NCI-H524 treated with DMSO at 0.1 percent for 48 hours (cell line): ENCODE results near the gene CFAP61.
A peak's percentile ranks its signal among the peaks of the same experiment; 100 is the strongest.

Experiments used
- DNase-seq: peaks from one replicate; lab custom pipeline; 2025; lab: John Stamatoyannopoulos, UW

The CFAP61 gene

GRCh38 chr20:20276811-20277530 lies 224.6 kb downstream of the CFAP61 start:
- no peak for DNase-seq

- no peak for DNase-seq
Measured at GRCh38 chr20:20277894-20278335, 225.6 kb downstream of the CFAP61 start.

- no peak for DNase-seq
Measured at GRCh38 chr20:20286061-20286460, 233.7 kb downstream of the CFAP61 start.

GRCh38 chr20:20289331-20289730 lies 237.0 kb downstream of the CFAP61 start:
- DNase-seq, result no peak

- no peak for DNase-seq
Measured at GRCh38 chr20:20292472-20292871, 240.1 kb downstream of the CFAP61 start.

GRCh38 chr20:20293141-20293540 lies 240.8 kb downstream of the CFAP61 start:
- no peak for DNase-seq

GRCh38 chr20:20293691-20294385 lies 241.5 kb downstream of the CFAP61 start:
- no peak for DNase-seq

- DNase-seq, result no peak
Measured at GRCh38 chr20:20295621-20296498, 243.5 kb downstream of the CFAP61 start.

- DNase-seq, result no peak
Measured at GRCh38 chr20:20297181-20297580, 244.8 kb downstream of the CFAP61 start.

GRCh38 chr20:20297752-20298151 lies 245.4 kb downstream of the CFAP61 start:
- DNase-seq, result no peak

- no peak for DNase-seq
Measured at GRCh38 chr20:20299904-20300303, 247.6 kb downstream of the CFAP61 start.

- DNase-seq, result no peak
Measured at GRCh38 chr20:20303320-20303719, 251.0 kb downstream of the CFAP61 start.

GRCh38 chr20:20303742-20304141 lies 251.4 kb downstream of the CFAP61 start:
- DNase-seq, result no peak

GRCh38 chr20:20304942-20305341 lies 252.6 kb downstream of the CFAP61 start:
- no peak for DNase-seq

GRCh38 chr20:20312562-20312961 lies 260.2 kb downstream of the CFAP61 start:
- DNase-seq, result no peak

- DNase-seq, result peak; percentile 79
Measured at GRCh38 chr20:20317195-20317594, 264.9 kb downstream of the CFAP61 start.

- no peak for DNase-seq
Measured at GRCh38 chr20:20317621-20318364, 265.5 kb downstream of the CFAP61 start.

GRCh38 chr20:20318365-20319161 lies 266.2 kb downstream of the CFAP61 start:
- peak; percentile 46 for DNase-seq

- no peak for DNase-seq
Measured at GRCh38 chr20:20321134-20321533, 268.8 kb downstream of the CFAP61 start.

- no peak for DNase-seq
Measured at GRCh38 chr20:20321917-20322316, 269.6 kb downstream of the CFAP61 start.

GRCh38 chr20:20322912-20323311 lies 270.6 kb downstream of the CFAP61 start:
- no peak for DNase-seq
